H7 (cell line): ENCODE data around the gene SLC6A20. TPM values are rescaled to one million over a fixed set of nuclear protein-coding genes. Genes with fewer than 3 reads are reported as not detected.

Source experiments
- DNase-seq: peaks from one replicate; pipeline ENCODE4 v3.0.0; 2012
- H3K27me3 ChIP-seq: 2 replicates; pipeline ENCODE4 v1.6.0; 2011; ENCODE audit warnings: mild to moderate bottlenecking, low read length; ENCODE audit not compliant: control insufficient read depth, insufficient read depth
- H3K36me3 ChIP-seq: replicated peaks from 2 replicates; pipeline ENCODE4 v1.5.1; 2011; ENCODE audit warnings: low read length; ENCODE audit not compliant: control insufficient read depth, insufficient read depth
- H3K4me3 ChIP-seq: 2 replicates; pipeline ENCODE4 v1.5.1; 2011; ENCODE audit warnings: low read depth, mild to moderate bottlenecking, control low read depth, low read length, moderate library complexity; ENCODE audit not compliant: insufficient read depth
- total RNA-seq: library from RNA; depleted of rRNA; stranded (reverse); fragments of >200 nt; shearing (Covaris generic); gene quantifications from 2 replicates; pipeline ENCODE4 v1.2.3, GENCODE V29; 2014

The SLC6A20 gene
- total RNA-seq, 1 experiment from 2014 or later: 0.10 TPM

GRCh38 chr3:45746777-45747622 is 49.3 kb downstream of the SLC6A20 start:
- DNase-seq: no peak
- H3K4me3 ChIP-seq: no peak overlapping the region
- peaks cover 14% of the 10 kb centered on the region for H3K36me3 ChIP-seq
- H3K27me3 ChIP-seq: no peaks in the 10 kb centered on the region

GRCh38 chr3:45746165-45746776 is 50.1 kb downstream of the SLC6A20 start:
- peaks cover 14% of the 10 kb centered on the region for H3K36me3 ChIP-seq
- no peak for DNase-seq
- H3K4me3 ChIP-seq: no peak overlapping the region
- H3K27me3 ChIP-seq: no peaks in the 10 kb centered on the region

GRCh38 chr3:45742461-45743089 is 53.8 kb downstream of the SLC6A20 start:
- no peak for DNase-seq
- peaks cover 19% of the 10 kb centered on the region for H3K36me3 ChIP-seq
- H3K4me3 ChIP-seq: no peak overlapping the region
- H3K27me3 ChIP-seq: no peaks in the 10 kb centered on the region

- DNase-seq: no peak
- Histone ChIP-seq H3K36me3 (peaks cover 21% of the 10 kb centered on the region), H3K27me3 (no peaks in the 10 kb centered on the region), H3K4me3 (no peak overlapping the region)
Observed at GRCh38 chr3:45741742-45742460, 54.4 kb downstream of the SLC6A20 start.

- H3K27me3 ChIP-seq: no peaks in the 10 kb centered on the region
- DNase-seq: no peak
- H3K4me3 ChIP-seq: no peak overlapping the region
- H3K36me3 ChIP-seq: peaks cover 23% of the 10 kb centered on the region
Observed at GRCh38 chr3:45741247-45741646, 55.1 kb downstream of the SLC6A20 start.

GRCh38 chr3:45739991-45740390 is 56.3 kb downstream of the SLC6A20 start:
- DNase-seq: no peak
- no peaks in the 10 kb centered on the region for H3K27me3 ChIP-seq
- peaks cover 24% of the 10 kb centered on the region for H3K36me3 ChIP-seq

GRCh38 chr3:45737234-45737633 is 59.1 kb downstream of the SLC6A20 start:
- Histone ChIP-seq H3K4me3 (no peak overlapping the region), H3K36me3 (peaks cover 17% of the 10 kb centered on the region), H3K27me3 (no peaks in the 10 kb centered on the region)
- DNase-seq: no peak

More at GRCh38 chr3:45739991-45740390, 56.3 kb downstream of the SLC6A20 start:
- H3K4me3 ChIP-seq: no peak overlapping the region

- no peak for DNase-seq
- H3K27me3 ChIP-seq: no peaks in the 10 kb centered on the region
- H3K36me3 ChIP-seq: peaks cover 17% of the 10 kb centered on the region
- H3K4me3 ChIP-seq: no peak overlapping the region
Observed at GRCh38 chr3:45736707-45737106, 59.6 kb downstream of the SLC6A20 start.

- H3K27me3 ChIP-seq: no peaks in the 10 kb centered on the region
- DNase-seq: no peak
- H3K4me3 ChIP-seq: no peak overlapping the region
- peaks cover 12% of the 10 kb centered on the region for H3K36me3 ChIP-seq
Observed at GRCh38 chr3:45730409-45731154, 65.8 kb downstream of the SLC6A20 start.

GRCh38 chr3:45729614-45730013 is 66.7 kb downstream of the SLC6A20 start:
- H3K36me3 ChIP-seq: peaks cover 9% of the 10 kb centered on the region
- H3K27me3 ChIP-seq: no peaks in the 10 kb centered on the region
- no peak overlapping the region for H3K4me3 ChIP-seq
- DNase-seq: no peak

- H3K27me3 ChIP-seq: no peaks in the 10 kb centered on the region
- H3K4me3 ChIP-seq: no peak overlapping the region
- no peak for DNase-seq
- peaks cover 12% of the 10 kb centered on the region for H3K36me3 ChIP-seq
Observed at GRCh38 chr3:45724911-45725310, 71.4 kb downstream of the SLC6A20 start.

- peaks cover 17% of the 10 kb centered on the region for H3K36me3 ChIP-seq
- H3K27me3 ChIP-seq: no peaks in the 10 kb centered on the region
- H3K4me3 ChIP-seq: no peak overlapping the region
- no peak for DNase-seq
Observed at GRCh38 chr3:45719655-45720487, 76.5 kb downstream of the SLC6A20 start.

GRCh38 chr3:45716790-45717336 is 79.5 kb downstream of the SLC6A20 start:
- Histone ChIP-seq H3K27me3 (no peaks in the 10 kb centered on the region), H3K36me3 (peaks cover 9% of the 10 kb centered on the region), H3K4me3 (no peak overlapping the region)
- no peak for DNase-seq
